Measurements from ENCODE around the gene CHST11.

CHST11 gene

DNA sequence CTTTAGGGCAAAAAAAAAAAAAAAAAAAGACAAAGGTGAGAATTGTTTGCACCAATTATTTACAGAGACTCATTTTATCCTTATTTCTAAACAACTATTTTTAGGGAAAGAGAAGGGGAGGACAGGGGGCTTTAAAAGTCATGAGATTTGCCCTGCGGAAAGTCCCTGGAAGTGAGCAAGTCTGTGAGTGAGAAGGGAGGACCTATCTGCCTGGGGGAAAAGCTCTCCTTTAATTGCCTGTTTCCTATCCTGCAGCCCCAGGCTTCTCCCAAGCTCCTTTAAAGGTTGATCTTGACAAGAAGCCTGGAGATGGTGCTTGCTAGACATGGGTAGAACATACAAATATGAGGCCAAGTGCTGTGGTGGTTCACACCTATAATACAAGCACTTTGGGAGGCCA is 8.3 kb upstream of the CHST11 start:
- Histone ChIP-seq H3K9ac (ENCODE audit: low read length) (no peak overlapping the region), H3K27ac (ENCODE audit: low read depth, low read length) (no peak overlapping the region), H3K4me1 (ENCODE audit: control insufficient read depth, insufficient read depth, low read length) (peaks cover 15% of the 10 kb centered on the region), H3K27me3 (ENCODE audit: control insufficient read depth, insufficient read depth, low read length) (no peaks in the 10 kb centered on the region), H3K4me3 (ENCODE audit: low read depth, low read length) (no peak overlapping the region), H3K36me3 (ENCODE audit: control insufficient read depth, insufficient read depth, low read length) (no peaks in the 10 kb centered on the region), H3K9me3 (ENCODE audit: control insufficient read depth, insufficient read depth, low read depth, low read length) (no peaks in the 10 kb centered on the region)

DNA sequence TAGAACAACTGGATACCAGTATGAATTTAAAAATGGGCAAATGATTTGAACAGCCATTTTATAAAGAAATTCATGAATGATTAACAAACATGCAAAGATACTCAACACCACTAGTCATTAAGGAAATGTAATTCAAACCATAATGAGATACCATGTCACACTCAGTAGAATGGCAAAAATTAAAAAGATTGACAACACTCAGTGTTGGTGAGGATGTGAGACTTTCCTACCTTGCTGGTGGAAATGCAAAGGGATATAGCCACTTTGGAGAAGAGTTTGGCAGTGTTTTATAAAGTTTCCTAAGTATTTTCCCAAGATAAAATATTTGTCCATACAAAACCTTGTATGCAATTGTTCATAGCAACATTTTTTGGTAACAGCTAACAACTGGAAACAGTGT is 6.0 kb upstream of the CHST11 start:
- no peak overlapping the region for H3K4me3 ChIP-seq (ENCODE audit: low read depth, low read length)
- no peaks in the 10 kb centered on the region for H3K36me3 ChIP-seq (ENCODE audit: control insufficient read depth, insufficient read depth, low read length)
- no peaks in the 10 kb centered on the region for H3K9me3 ChIP-seq (ENCODE audit: control insufficient read depth, insufficient read depth, low read depth, low read length)
- no peak overlapping the region for H3K27ac ChIP-seq (ENCODE audit: low read depth, low read length)
- peaks cover 14% of the 10 kb centered on the region for H3K27me3 ChIP-seq (ENCODE audit: control insufficient read depth, insufficient read depth, low read length)
- peaks cover 25% of the 10 kb centered on the region for H3K4me1 ChIP-seq (ENCODE audit: control insufficient read depth, insufficient read depth, low read length)
- H3K9ac ChIP-seq (ENCODE audit: low read length), result no peak overlapping the region

DNA sequence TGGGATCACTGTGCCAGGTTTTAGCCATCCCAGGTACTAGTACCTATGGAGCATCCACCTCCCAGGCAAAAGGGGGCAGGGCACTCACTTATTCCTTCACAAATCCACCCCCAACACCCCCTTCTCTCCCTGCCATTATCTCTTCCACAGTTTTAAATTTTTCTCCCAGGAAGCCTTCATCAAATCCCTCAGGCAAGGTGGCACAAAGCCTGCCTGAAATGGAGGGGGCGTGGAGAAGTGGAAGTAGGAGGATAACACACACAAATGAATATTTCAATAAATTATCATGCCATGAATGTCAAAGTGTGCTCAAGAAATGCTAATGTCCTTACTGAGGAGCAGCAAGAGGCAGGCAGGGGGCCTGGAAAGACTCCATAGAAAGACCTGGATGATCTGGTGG is 4.7 kb upstream of the CHST11 start:
- H3K9me3 ChIP-seq (ENCODE audit: control insufficient read depth, insufficient read depth, low read depth, low read length), result no peaks in the 10 kb centered on the region
- H3K9ac ChIP-seq (ENCODE audit: low read length), result no peak overlapping the region
- H3K4me3 ChIP-seq (ENCODE audit: low read depth, low read length), result no peak overlapping the region
- H3K27ac ChIP-seq (ENCODE audit: low read depth, low read length), result no peak overlapping the region
- H3K4me1 ChIP-seq (ENCODE audit: control insufficient read depth, insufficient read depth, low read length), result peaks cover 30% of the 10 kb centered on the region
- H3K36me3 ChIP-seq (ENCODE audit: control insufficient read depth, insufficient read depth, low read length), result no peaks in the 10 kb centered on the region
- H3K27me3 ChIP-seq (ENCODE audit: control insufficient read depth, insufficient read depth, low read length), result peaks cover 17% of the 10 kb centered on the region

DNA sequence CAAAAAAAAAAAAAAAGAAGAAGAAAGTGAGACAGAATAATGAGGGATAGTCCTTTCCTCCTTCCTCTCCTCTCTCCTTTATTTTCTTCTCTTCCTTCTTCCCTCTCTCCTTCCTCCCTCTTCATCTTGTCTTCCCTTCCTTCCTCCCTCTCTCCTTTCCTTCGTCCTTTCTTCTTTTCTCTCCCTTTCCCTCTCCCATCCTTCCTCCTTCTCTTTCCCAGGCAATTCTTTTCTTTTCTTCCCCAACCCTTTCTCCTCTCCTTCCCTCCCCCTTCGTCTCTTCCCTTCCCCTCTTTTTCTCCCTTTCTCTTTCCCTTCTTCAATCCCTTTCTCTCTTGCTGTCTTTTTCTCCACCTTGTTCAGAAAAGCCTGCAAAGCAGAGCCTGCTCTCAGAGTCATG is 3.6 kb upstream of the CHST11 start:
- H3K9ac ChIP-seq (ENCODE audit: low read length), result no peak overlapping the region
- peaks cover 18% of the 10 kb centered on the region for H3K27me3 ChIP-seq (ENCODE audit: control insufficient read depth, insufficient read depth, low read length)
- no peak overlapping the region for H3K4me3 ChIP-seq (ENCODE audit: low read depth, low read length)
- no peak overlapping the region for H3K27ac ChIP-seq (ENCODE audit: low read depth, low read length)
- H3K4me1 ChIP-seq (ENCODE audit: control insufficient read depth, insufficient read depth, low read length), result peaks cover 30% of the 10 kb centered on the region
- H3K36me3 ChIP-seq (ENCODE audit: control insufficient read depth, insufficient read depth, low read length), result no peaks in the 10 kb centered on the region
- H3K9me3 ChIP-seq (ENCODE audit: control insufficient read depth, insufficient read depth, low read depth, low read length), result no peaks in the 10 kb centered on the region

DNA sequence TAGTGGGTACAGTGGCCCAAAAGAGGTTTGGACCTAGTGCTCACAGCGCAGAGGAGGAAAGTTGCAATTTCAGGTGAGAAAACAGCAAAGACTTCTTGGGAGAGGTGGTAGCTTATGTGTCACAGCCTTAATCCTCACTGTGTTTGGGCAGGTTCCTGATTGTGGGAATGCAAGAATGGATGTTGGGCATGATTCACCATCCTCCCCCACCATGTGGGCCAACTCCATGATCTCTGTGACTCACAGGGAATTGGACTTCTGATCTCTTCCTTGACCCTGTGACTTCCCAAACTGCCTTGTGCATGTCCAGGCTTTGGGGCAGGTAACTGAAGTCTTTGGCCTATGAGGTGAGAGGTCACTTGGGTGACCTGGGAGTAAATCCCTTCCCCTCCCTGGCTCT is 1.8 kb upstream of the CHST11 start:
- peaks cover 42% of the 10 kb centered on the region for H3K4me1 ChIP-seq (ENCODE audit: control insufficient read depth, insufficient read depth, low read length)
- H3K9me3 ChIP-seq (ENCODE audit: control insufficient read depth, insufficient read depth, low read depth, low read length), result no peaks in the 10 kb centered on the region
- H3K27ac ChIP-seq (ENCODE audit: low read depth, low read length), result no peak overlapping the region
- H3K36me3 ChIP-seq (ENCODE audit: control insufficient read depth, insufficient read depth, low read length), result no peaks in the 10 kb centered on the region
- H3K9ac ChIP-seq (ENCODE audit: low read length), result no peak overlapping the region
- no peak overlapping the region for H3K4me3 ChIP-seq (ENCODE audit: low read depth, low read length)
- H3K27me3 ChIP-seq (ENCODE audit: control insufficient read depth, insufficient read depth, low read length), result peaks cover 27% of the 10 kb centered on the region

DNA sequence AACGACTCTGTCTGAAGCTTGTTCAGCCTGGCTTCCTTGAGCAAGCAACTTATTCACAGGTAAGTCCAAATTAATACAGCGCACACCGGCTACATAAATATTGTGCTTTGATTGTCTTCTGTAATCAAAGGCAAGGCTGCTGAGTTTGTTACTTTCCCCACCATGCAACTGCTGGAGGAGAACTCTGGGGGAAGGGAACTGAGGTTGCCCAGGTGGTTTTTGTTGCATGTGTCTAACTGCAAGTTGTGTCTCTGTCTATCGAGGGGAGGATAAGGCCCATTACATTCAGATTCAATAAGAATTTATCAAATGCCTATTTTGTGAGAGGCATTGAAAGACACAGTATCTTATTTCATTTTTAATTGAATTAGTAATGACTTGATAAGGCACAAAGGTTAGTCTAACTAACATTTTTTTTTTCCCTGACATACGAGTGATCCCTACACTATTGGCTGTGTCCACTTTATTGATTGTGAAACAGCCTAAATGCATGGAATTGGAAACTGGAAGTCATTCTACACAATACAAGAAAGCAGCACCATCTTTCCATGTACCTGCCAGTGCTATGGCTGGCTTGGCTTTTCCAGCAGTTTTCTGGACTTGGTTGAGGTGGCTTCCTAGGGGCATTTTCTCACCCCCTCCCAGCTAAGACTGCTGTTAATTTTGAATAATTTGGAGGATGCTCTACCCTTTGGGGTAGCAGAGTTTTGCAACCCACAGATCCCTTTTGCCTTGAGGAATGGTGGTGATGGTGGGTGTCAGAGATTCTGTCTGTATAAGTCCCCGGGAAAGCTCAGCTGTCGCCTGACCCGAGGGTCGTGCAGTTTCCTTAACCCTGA is 951 bp upstream of the CHST11 start:
- Histone ChIP-seq H3K4me3 (ENCODE audit: low read depth, low read length) (peak overlapping the region; percentile 93), H3K4me1 (ENCODE audit: control insufficient read depth, insufficient read depth, low read length) (peaks cover 43% of the 10 kb centered on the region), H3K9ac (ENCODE audit: low read length) (peak overlapping the region; percentile 60), H3K27me3 (ENCODE audit: control insufficient read depth, insufficient read depth, low read length) (peaks cover 27% of the 10 kb centered on the region), H3K27ac (ENCODE audit: low read depth, low read length) (no peak overlapping the region), H3K36me3 (ENCODE audit: control insufficient read depth, insufficient read depth, low read length) (no peaks in the 10 kb centered on the region), H3K9me3 (ENCODE audit: control insufficient read depth, insufficient read depth, low read depth, low read length) (no peaks in the 10 kb centered on the region)

DNA sequence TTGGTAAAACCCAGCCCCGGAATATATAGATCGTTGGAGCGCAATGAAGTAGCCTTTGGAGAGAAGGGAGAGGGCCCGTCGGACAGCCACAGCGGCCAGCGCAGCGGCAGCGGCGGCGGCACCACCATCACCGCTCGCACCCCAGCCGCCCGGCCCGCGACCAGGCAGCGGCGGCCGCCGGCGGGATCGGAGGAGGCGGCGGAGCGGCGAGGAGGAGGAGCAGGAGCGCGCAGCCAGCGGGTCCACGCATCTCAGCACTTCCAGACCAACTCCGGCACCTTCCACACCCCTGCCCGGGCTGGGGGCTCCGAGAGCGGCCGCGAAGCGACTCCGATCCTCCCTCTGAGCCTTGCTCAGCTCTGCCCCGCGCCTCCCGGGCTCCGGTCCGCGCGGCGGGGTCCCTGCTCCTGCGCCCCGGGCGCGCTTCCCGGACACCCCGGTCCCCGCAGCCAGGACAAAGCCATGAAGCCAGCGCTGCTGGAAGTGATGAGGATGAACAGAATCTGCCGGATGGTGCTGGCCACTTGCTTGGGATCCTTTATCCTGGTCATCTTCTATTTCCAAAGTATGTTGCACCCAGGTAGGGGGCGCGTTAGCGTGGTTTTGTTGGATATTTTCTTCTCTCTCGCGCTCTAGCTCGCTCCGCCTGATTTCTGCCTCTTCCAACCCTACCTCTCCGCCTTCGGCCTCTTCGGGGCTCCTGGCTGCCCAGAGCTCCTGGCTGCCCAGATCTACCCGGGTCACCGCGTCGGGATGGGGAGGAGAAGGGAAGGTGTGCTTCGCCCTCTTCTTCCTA is 400 bp downstream of the CHST11 start:
- no peaks in the 10 kb centered on the region for H3K9me3 ChIP-seq (ENCODE audit: control insufficient read depth, insufficient read depth, low read depth, low read length)
- peak overlapping the region; percentile 31; the same call in 1 of the 2 replicates for H3K27ac ChIP-seq (ENCODE audit: low read depth, low read length)
- peak overlapping the region; percentile 68 for H3K9ac ChIP-seq (ENCODE audit: low read length)
- H3K4me3 ChIP-seq (ENCODE audit: low read depth, low read length), result peak overlapping the region; percentile 93
- H3K27me3 ChIP-seq (ENCODE audit: control insufficient read depth, insufficient read depth, low read length), result peaks cover 27% of the 10 kb centered on the region
- H3K36me3 ChIP-seq (ENCODE audit: control insufficient read depth, insufficient read depth, low read length), result no peaks in the 10 kb centered on the region
- H3K4me1 ChIP-seq (ENCODE audit: control insufficient read depth, insufficient read depth, low read length), result peaks cover 38% of the 10 kb centered on the region

DNA sequence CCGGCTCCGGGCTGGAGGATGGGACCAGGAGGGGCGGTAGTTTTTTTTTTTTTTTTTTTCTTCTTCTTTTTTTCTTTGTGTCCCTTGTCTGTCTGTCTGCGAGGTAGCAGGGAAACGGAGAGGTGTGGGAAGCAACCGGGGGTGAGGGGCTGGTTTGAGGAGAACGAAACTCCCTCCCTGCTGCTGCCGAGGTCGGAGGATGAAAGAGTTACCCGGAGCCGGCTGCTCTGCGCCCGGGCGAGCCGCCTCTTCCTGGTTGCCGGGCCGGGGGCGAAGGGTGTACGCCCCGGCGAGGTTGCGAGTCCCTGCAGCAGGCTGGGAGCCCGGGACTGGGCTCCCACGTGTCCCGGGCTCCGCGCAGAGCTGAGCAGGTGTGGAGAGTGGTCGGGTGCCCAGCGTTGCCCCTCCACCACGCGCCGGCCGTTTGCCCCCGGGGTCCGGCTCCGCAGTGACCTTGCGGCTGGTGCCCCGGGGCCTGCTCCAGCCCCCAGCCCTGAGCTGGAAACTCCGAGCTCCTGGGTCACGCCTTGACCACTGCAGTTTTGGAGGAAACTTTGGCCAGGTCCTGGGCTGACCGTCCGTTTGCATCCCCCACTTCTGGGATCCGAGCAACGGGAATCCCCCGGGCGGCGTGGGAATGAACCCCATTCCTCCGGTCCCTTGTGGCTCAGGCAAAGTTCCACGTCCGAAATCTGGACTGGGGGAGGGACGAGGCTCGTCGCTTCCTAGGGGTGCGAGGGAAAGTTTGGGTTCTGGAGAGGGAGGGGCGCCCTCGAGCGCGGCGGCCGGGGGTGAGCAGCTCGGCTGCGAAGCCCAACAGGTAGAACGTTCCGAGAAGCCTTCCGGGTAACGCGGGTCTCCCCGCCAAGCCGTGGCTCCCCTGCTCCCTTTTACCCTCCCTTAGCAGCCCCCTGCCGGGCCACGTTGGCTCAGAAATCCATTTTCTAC is 1.3 kb downstream of the CHST11 start:
- H3K4me1 ChIP-seq (ENCODE audit: control insufficient read depth, insufficient read depth, low read length), result peaks cover 31% of the 10 kb centered on the region
- H3K27me3 ChIP-seq (ENCODE audit: control insufficient read depth, insufficient read depth, low read length), result peaks cover 27% of the 10 kb centered on the region
- peak overlapping the region; percentile 93 for H3K4me3 ChIP-seq (ENCODE audit: low read depth, low read length)
- no peaks in the 10 kb centered on the region for H3K9me3 ChIP-seq (ENCODE audit: control insufficient read depth, insufficient read depth, low read depth, low read length)
- no peaks in the 10 kb centered on the region for H3K36me3 ChIP-seq (ENCODE audit: control insufficient read depth, insufficient read depth, low read length)
- H3K27ac ChIP-seq (ENCODE audit: low read depth, low read length), result peak overlapping the region; percentile 31; the same call in 1 of the 2 replicates
- peak overlapping the region; percentile 68 for H3K9ac ChIP-seq (ENCODE audit: low read length)

DNA sequence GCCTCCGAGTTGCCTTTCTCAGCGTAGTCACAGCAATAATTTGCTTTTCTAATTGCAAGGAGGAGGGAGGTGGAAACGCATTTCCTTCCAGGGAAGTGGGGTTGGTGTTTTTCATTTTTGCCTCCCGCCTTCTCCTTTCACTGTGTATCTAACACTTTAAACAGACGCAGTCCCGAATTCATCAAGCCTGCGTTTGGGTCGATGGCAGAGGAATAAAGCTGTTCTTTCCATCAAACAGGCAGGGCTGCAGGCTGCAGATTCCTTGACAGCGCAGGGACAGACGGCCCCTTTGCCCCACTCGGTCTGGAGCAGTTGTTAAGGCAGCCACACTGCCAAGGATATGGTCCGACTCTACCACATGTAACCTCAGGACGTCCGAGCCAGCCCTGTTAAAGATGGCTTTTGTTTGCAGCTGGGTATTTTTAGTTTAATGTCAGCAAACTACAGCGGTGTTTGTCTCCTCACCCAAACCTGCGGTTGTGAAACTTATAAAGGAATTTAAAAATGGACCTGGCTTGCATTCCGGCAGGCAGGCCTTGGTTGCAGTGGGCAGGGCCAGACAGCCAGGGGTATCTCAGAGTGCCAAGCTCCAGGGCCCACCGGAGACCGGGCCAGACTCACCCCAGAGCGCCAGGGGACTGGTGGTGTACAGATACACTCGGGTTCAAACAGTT is 2.1 kb downstream of the CHST11 start:
- no peaks in the 10 kb centered on the region for H3K36me3 ChIP-seq (ENCODE audit: control insufficient read depth, insufficient read depth, low read length)
- H3K9ac ChIP-seq (ENCODE audit: low read length), result peak overlapping the region; percentile 68
- H3K9me3 ChIP-seq (ENCODE audit: control insufficient read depth, insufficient read depth, low read depth, low read length), result no peaks in the 10 kb centered on the region
- H3K4me3 ChIP-seq (ENCODE audit: low read depth, low read length), result peak overlapping the region; percentile 93
- H3K4me1 ChIP-seq (ENCODE audit: control insufficient read depth, insufficient read depth, low read length), result peaks cover 27% of the 10 kb centered on the region
- no peak overlapping the region for H3K27ac ChIP-seq (ENCODE audit: low read depth, low read length)
- H3K27me3 ChIP-seq (ENCODE audit: control insufficient read depth, insufficient read depth, low read length), result peaks cover 27% of the 10 kb centered on the region

DNA sequence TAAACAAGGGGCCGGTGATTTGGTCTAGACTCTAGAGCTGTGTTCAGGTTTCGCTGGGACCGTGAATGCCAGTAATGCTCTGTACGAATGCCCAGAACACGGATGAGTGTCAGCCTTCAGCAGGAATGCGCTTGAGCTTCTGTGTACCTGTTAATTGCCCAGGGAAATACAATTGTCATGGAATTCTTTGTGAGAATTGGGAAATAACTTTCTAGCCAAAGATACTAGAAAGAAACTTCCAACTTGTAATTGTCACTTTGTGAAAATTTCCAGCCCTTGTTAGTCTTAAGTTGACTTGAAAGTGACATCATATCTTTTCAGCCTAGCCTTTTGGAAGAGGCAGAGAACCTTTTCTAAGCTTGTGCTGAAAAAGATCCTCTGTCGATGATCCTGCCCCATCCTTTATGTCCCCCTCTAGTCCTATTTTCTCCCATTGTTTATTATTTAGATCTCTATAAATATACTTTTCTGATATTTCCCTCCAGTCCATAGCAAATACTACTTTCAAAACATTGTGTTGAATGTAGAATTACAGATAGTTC is 2.7 kb downstream of the CHST11 start:
- Histone ChIP-seq H3K4me1 (ENCODE audit: control insufficient read depth, insufficient read depth, low read length) (peaks cover 27% of the 10 kb centered on the region), H3K4me3 (ENCODE audit: low read depth, low read length) (peak overlapping the region; percentile 93), H3K36me3 (ENCODE audit: control insufficient read depth, insufficient read depth, low read length) (no peaks in the 10 kb centered on the region), H3K9ac (ENCODE audit: low read length) (peak overlapping the region; percentile 68), H3K9me3 (ENCODE audit: control insufficient read depth, insufficient read depth, low read depth, low read length) (no peaks in the 10 kb centered on the region), H3K27ac (ENCODE audit: low read depth, low read length) (no peak overlapping the region), H3K27me3 (ENCODE audit: control insufficient read depth, insufficient read depth, low read length) (peaks cover 26% of the 10 kb centered on the region)

Measured in HUES6 (cell line).